GM23338 (cell line): ENCODE results near the gene FAM89A. TPM values are rescaled to one million over a fixed set of nuclear protein-coding genes. Genes with fewer than 3 reads are reported as not detected.
A peak's percentile ranks its signal among the peaks of the same experiment; 100 is the strongest.

Experiments
- ATAC-seq: fragments of 200-7000 bp; cut with Tn5 transposase; 3 replicates; pipeline ENCODE4 v1.9.1; 2020
- DNase-seq: peaks from one replicate; pipeline ENCODE4 v3.0.0-alpha.2; 2015; ENCODE audit warnings: low spot score
- H2AFZ ChIP-seq: fragments of 200-600 bp; sonication (generic); 2 replicates; pipeline ENCODE4 v1.8.0; 2016; ENCODE audit warnings: antibody characterized with exemption, mild to moderate bottlenecking, moderate library complexity
- H3F3A ChIP-seq: fragments of 200-600 bp; sonication (generic); replicated peaks from 2 replicates; pipeline ENCODE4 v1.8.0; 2017; ENCODE audit warnings: antibody characterized with exemption, mixed run types, low read depth
- H3K27ac ChIP-seq: fragments of 200-600 bp; sonication (generic); 2 replicates; pipeline ENCODE4 v1.6.1; 2016; ENCODE audit warnings: low read depth
- H3K27me3 ChIP-seq: fragments of 200-600 bp; sonication (generic); 2 replicates; pipeline ENCODE4 v1.8.0; 2016; ENCODE audit warnings: mild to moderate bottlenecking, mixed run types, moderate library complexity; ENCODE audit not compliant: insufficient read depth
- H3K36me3 ChIP-seq: fragments of 200-600 bp; sonication (generic); 2 replicates; pipeline ENCODE4 v1.8.0; 2016; ENCODE audit warnings: mild to moderate bottlenecking; ENCODE audit not compliant: insufficient read depth
- H3K4me1 ChIP-seq: fragments of 200-600 bp; sonication (generic); 2 replicates; pipeline ENCODE4 v1.8.0; 2016; ENCODE audit warnings: mild to moderate bottlenecking, moderate library complexity; ENCODE audit not compliant: insufficient read depth
- H3K4me2 ChIP-seq: fragments of 200-600 bp; sonication (generic); 2 replicates; pipeline ENCODE4 v1.7.1; 2017; ENCODE audit warnings: mixed run types
- H3K4me3 ChIP-seq: fragments of 200-600 bp; sonication (generic); 2 replicates; pipeline ENCODE4 v1.6.1; 2016; ENCODE audit warnings: mixed run types
- H3K79me2 ChIP-seq: fragments of 200-600 bp; sonication (generic); replicated peaks from 2 replicates; pipeline ENCODE4 v1.8.0; 2017; ENCODE audit warnings: mild to moderate bottlenecking; ENCODE audit not compliant: insufficient read depth
- H3K9me2 ChIP-seq: fragments of 200-600 bp; sonication (generic); 2 replicates; pipeline ENCODE4 v1.8.0; 2017; ENCODE audit not compliant: insufficient read depth
- H4K20me1 ChIP-seq: fragments of 200-600 bp; sonication (generic); replicated peaks from 2 replicates; pipeline ENCODE4 v1.8.0; 2017; ENCODE audit warnings: mild to moderate bottlenecking; ENCODE audit not compliant: insufficient read depth
- H3K27ac Mint-ChIP-seq: 2 replicates; pipeline ENCODE4 v1.8.0; 2020; ENCODE audit warnings: inconsistent platforms, mild to moderate bottlenecking, moderate library complexity, mixed read lengths
- H3K27me3 Mint-ChIP-seq: 3 replicates; pipeline ENCODE4 v1.8.0; 2022; ENCODE audit warnings: low read depth, mild to moderate bottlenecking, moderate library complexity, mixed read lengths, inconsistent platforms; ENCODE audit not compliant: insufficient read depth, poor library complexity
- H3K36me3 Mint-ChIP-seq: 3 replicates; pipeline ENCODE4 v1.8.0; 2021; ENCODE audit warnings: low read depth, mild to moderate bottlenecking, inconsistent platforms, moderate library complexity, mixed read lengths
- H3K4me1 Mint-ChIP-seq: 3 replicates; pipeline ENCODE4 v1.8.0; 2020; ENCODE audit warnings: mild to moderate bottlenecking, inconsistent platforms, mixed read lengths
- H3K4me3 Mint-ChIP-seq: 3 replicates; pipeline ENCODE4 v1.8.0; 2021; ENCODE audit warnings: moderate library complexity, mild to moderate bottlenecking, inconsistent platforms, mixed read lengths
- H3K9me3 Mint-ChIP-seq: 3 replicates; pipeline ENCODE4 v1.8.0; 2020; ENCODE audit warnings: moderate library complexity, mild to moderate bottlenecking, inconsistent platforms, mixed read lengths
- EZH2 ChIP-seq: fragments of 200-600 bp; sonication (generic); IDR thresholded peaks from one replicate; pipeline ENCODE4 v1.8.0; 2017; ENCODE audit warnings: antibody characterized with exemption, mild to moderate bottlenecking, low read depth; ENCODE audit not compliant: unreplicated experiment
- JUNB ChIP-seq: IDR thresholded peaks from one replicate; pipeline ENCODE4 v1.6.1; 2016; ENCODE audit warnings: antibody characterized with exemption; ENCODE audit not compliant: unreplicated experiment
- NANOG ChIP-seq: IDR thresholded peaks from 2 replicates; pipeline ENCODE4 v1.6.1; 2016; ENCODE audit warnings: antibody characterized with exemption, borderline replicate concordance
- polyA plus RNA-seq: library from polyadenylated mRNA; unstranded; fragments of >200 nt; fragmentation: Nextera tagmentation; extraction: Ambion mirVana; gene quantifications from 2 replicates; pipeline ENCODE4 v1.2.1, GENCODE V29; 2016
- total RNA-seq: library from RNA; depleted of rRNA; stranded (reverse); fragments of >200 nt; shearing (Covaris generic); gene quantifications from 2 replicates; pipeline ENCODE4 v1.2.3, GENCODE V29; 2014
- TF ChIP-seq, protein P1 (sequence below), 2 experiments: fragments of 200-600 bp in 1 of 2; sonication (generic) in 1 of 2; conservative IDR thresholded peaks; 2 replicates each; pipeline versions ENCODE4 v1.5.1 to v1.6.1; 2016 to 2017; ENCODE audit warnings: antibody characterized with exemption in 2 of 2, low read depth in 2 of 2, mild to moderate bottlenecking in 2 of 2, moderate library complexity in 1 of 2

FAM89A gene
- total and polyA plus RNA-seq, 2 experiments from 2014 or later: 3.2 to 3.8 TPM

DNA sequence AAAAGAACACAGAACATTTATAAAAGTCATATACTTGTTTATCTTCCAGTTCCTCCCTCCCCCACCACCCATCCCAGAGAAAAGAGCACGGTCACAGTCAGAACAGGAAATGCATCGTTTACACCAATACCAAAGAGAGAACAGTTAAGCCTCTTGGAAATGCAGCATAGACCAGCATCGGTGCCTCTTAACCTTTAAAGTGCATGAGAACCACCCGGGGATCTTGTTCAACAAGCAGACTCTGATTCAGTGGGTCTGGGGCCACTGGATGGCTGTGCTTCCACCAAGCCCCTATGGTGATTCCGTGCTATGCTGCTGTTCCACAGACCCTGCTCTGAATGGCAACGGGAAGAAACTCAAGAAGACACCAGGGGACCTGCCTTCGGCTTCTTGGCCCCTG lies 19.2 kb downstream of the FAM89A start:
- Mint-ChIP-seq H3K27ac (no peak overlapping the region), H3K4me1 (peaks cover 33% of the 10 kb centered on the region), H3K27me3 (peaks cover 26% of the 10 kb centered on the region), H3K4me3 (peak overlapping the region; percentile 31; the same call in 2 of the 3 replicates), H3K9me3 (no peaks in the 10 kb centered on the region), H3K36me3 (no peaks in the 10 kb centered on the region)
- ATAC-seq (peak; percentile 62), DNase-seq (peak; percentile 59)
- Histone ChIP-seq H3K4me1 (peaks cover 17% of the 10 kb centered on the region), H4K20me1 (no peaks in the 10 kb centered on the region), H3K9me2 (0 out of 2 replicates have a peak, but pooled peaks cover 6% of the 10 kb centered on the region), H2AFZ (no peak overlapping the region), H3K4me2 (peak overlapping the region; percentile 76), H3K36me3 (no peaks in the 10 kb centered on the region), H3K27ac (no peak overlapping the region), H3K79me2 (no peaks in the 10 kb centered on the region), H3K4me3 (peak overlapping the region; percentile 41), H3K27me3 (peaks cover 20% of the 10 kb centered on the region; the same call in 1 of the 2 replicates), H3F3A (no peaks in the 10 kb centered on the region)
- no peak for TF ChIP-seq JUNB
- peak; percentile 74; the same call in 1 of the 2 replicates for TF ChIP-seq NANOG

DNA sequence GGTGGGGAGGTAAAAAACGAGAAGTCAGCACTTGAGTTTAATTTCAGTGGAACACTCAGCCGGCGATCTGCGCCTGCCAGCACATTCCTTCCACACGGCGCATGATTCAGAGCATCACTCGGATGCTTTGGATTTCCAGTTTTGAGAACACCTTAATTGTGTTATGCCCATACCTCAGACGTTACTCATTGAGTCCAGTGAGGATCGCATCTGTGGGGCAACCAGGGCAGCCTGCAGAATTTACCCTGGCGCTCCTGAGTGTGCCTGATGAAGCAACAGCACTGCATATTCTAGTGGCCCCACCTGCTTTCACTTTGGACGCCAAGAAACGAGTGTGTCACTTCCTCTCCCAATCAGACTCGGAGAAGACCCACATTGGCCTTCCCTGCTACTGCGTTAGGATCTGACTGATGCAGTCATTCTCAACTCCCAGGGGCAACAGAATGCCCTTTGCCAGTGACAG lies 19.9 kb downstream of the FAM89A start:
- H3K27me3 Mint-ChIP-seq: peaks cover 24% of the 10 kb centered on the region
- DNase-seq (peak; percentile 11), ATAC-seq (no peak; the same call in 1 of the 3 replicates)
- H2AFZ ChIP-seq: no peak overlapping the region
- TF ChIP-seq, protein P1, sequence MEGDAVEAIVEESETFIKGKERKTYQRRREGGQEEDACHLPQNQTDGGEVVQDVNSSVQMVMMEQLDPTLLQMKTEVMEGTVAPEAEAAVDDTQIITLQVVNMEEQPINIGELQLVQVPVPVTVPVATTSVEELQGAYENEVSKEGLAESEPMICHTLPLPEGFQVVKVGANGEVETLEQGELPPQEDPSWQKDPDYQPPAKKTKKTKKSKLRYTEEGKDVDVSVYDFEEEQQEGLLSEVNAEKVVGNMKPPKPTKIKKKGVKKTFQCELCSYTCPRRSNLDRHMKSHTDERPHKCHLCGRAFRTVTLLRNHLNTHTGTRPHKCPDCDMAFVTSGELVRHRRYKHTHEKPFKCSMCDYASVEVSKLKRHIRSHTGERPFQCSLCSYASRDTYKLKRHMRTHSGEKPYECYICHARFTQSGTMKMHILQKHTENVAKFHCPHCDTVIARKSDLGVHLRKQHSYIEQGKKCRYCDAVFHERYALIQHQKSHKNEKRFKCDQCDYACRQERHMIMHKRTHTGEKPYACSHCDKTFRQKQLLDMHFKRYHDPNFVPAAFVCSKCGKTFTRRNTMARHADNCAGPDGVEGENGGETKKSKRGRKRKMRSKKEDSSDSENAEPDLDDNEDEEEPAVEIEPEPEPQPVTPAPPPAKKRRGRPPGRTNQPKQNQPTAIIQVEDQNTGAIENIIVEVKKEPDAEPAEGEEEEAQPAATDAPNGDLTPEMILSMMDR (conservative IDR thresholded peaks at IDR 0.05; ENCODE audit: low read depth in 2 of 2): peak in 1 of 2 experiments; percentile 31; a peak in 1 of 4 replicates
- TF ChIP-seq EZH2: no peak
- no peak overlapping the region for H3K27ac Mint-ChIP-seq
- H3K4me1 Mint-ChIP-seq: peaks cover 33% of the 10 kb centered on the region
- H3K27ac ChIP-seq: no peak overlapping the region
- peaks cover 17% of the 10 kb centered on the region for H3K4me1 ChIP-seq
- peak overlapping the region; percentile 76 for H3K4me2 ChIP-seq
- H3K4me3 ChIP-seq: peak overlapping the region; percentile 41; the same call in 1 of the 2 replicates
- H3K9me2 ChIP-seq: 0 out of 2 replicates have a peak, but pooled peaks cover 6% of the 10 kb centered on the region
- no peaks in the 10 kb centered on the region for H3K36me3 Mint-ChIP-seq
- H3K9me3 Mint-ChIP-seq: no peaks in the 10 kb centered on the region
- no peaks in the 10 kb centered on the region for H3F3A ChIP-seq
- no peaks in the 10 kb centered on the region for H3K36me3 ChIP-seq
- H3K4me3 Mint-ChIP-seq: no peak overlapping the region
- H3K79me2 ChIP-seq: no peaks in the 10 kb centered on the region
- H3K27me3 ChIP-seq: peaks cover 20% of the 10 kb centered on the region; the same call in 1 of the 2 replicates
- H4K20me1 ChIP-seq: no peaks in the 10 kb centered on the region

DNA sequence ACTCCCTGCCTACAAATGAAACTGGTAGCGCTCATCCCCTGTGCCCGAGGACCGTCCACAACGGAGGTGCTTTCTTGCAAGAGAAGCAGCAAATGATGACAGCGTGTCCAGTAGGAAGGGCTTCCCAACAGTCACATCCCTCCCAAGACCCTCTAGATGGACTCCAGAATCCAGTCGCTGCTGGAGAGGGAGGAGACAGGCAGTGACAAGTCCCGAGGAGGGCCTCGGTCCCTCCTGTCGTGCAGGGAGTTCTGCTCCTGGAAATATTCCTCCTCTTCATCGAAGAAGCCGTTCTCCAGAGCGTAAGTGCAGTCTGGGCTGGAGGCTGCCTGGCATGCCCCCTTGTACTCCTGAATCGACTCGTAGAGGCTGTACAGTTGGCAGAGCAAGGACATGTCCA lies 20.3 kb downstream of the FAM89A start:
- Histone ChIP-seq H4K20me1 (no peaks in the 10 kb centered on the region), H3F3A (no peaks in the 10 kb centered on the region), H3K27me3 (peaks cover 20% of the 10 kb centered on the region; the same call in 1 of the 2 replicates), H3K79me2 (no peaks in the 10 kb centered on the region), H3K27ac (no peak overlapping the region), H3K9me2 (0 out of 2 replicates have a peak, but pooled peaks cover 6% of the 10 kb centered on the region), H2AFZ (no peak overlapping the region), H3K36me3 (no peaks in the 10 kb centered on the region), H3K4me2 (peak overlapping the region; percentile 76; the same call in 1 of the 2 replicates), H3K4me3 (no peak overlapping the region), H3K4me1 (peaks cover 17% of the 10 kb centered on the region)
- no peaks in the 10 kb centered on the region for H3K9me3 Mint-ChIP-seq
- peaks cover 24% of the 10 kb centered on the region for H3K27me3 Mint-ChIP-seq
- no peak overlapping the region for H3K4me3 Mint-ChIP-seq
- no peak overlapping the region for H3K27ac Mint-ChIP-seq
- TF ChIP-seq NANOG (no peak), JUNB (no peak)
- DNase-seq (no peak), ATAC-seq (no peak)
- H3K36me3 Mint-ChIP-seq: no peaks in the 10 kb centered on the region
- peaks cover 33% of the 10 kb centered on the region for H3K4me1 Mint-ChIP-seq
